ENCODE measurements around the gene PNPLA4.

PNPLA4 gene

DNA sequence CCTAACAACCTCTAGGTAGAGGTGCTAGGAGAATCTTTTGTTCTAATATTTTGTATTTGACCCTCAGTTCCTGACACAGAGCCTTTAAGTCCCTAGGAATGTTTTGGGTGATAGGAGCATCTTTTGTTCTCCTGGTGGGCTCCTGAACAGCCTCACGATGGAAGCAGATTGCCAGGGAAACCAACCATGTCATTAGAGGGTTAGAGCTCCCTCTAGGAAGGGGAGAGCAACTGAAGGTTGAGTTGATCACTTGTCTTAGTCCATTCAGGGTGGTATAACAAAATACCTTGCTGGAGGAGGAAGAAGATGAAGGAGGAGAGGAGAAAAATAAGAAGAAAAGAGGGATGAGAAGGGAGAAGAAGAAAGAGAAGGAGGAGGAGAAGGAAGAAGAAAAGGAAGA is 75.0 kb downstream of the PNPLA4 start:
- CTCF ChIA-PET = interaction anchor here (1.2 kb wide), 1 partner anchor 52 kb away, joined by 6 read pairs; no protein-coding TSS in a partner anchor
- no peaks in the 10 kb centered on the region for H3K9me3 ChIP-seq (ENCODE audit: control insufficient read depth, insufficient read depth, low read depth, low read length)
- POLR2A ChIA-PET = no interaction called here
- no peak overlapping the region for H3K27ac ChIP-seq (ENCODE audit: extremely low read depth, low read depth, low read length)
- TF ChIP-seq, protein P1, sequence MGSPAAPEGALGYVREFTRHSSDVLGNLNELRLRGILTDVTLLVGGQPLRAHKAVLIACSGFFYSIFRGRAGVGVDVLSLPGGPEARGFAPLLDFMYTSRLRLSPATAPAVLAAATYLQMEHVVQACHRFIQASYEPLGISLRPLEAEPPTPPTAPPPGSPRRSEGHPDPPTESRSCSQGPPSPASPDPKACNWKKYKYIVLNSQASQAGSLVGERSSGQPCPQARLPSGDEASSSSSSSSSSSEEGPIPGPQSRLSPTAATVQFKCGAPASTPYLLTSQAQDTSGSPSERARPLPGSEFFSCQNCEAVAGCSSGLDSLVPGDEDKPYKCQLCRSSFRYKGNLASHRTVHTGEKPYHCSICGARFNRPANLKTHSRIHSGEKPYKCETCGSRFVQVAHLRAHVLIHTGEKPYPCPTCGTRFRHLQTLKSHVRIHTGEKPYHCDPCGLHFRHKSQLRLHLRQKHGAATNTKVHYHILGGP (tag by site-specific recombination; IDR thresholded peaks at IDR 0.05) = no peak
- TF ChIP-seq ZBTB7A (tag by site-specific recombination; IDR thresholded peaks at IDR 0.05; ENCODE audit: low read depth) (no peak), ZNF132 (tag by site-specific recombination; IDR thresholded peaks at IDR 0.05; ENCODE audit: borderline replicate concordance) (no peak), ZNF19 (tag by site-specific recombination; IDR thresholded peaks at IDR 0.05; ENCODE audit: low read depth) (no peak), ZNF174 (tag by site-specific recombination; IDR thresholded peaks at IDR 0.05) (no peak), ZNF600 (tag by site-specific recombination; IDR thresholded peaks at IDR 0.05) (no peak), MYNN (tag by site-specific recombination; IDR thresholded peaks at IDR 0.05; ENCODE audit: borderline replicate concordance) (no peak), SCRT2 (tag by site-specific recombination; IDR thresholded peaks at IDR 0.05) (no peak), YY2 (tag by site-specific recombination; IDR thresholded peaks at IDR 0.05) (no peak), RBAK (tag by site-specific recombination; IDR thresholded peaks at IDR 0.05) (no peak), WT1 (tag by site-specific recombination; IDR thresholded peaks at IDR 0.05) (no peak), ZNF366 (tag by site-specific recombination; conservative IDR thresholded peaks at IDR 0.05) (no peak), ZNF133 (tag by site-specific recombination; IDR thresholded peaks at IDR 0.05) (no peak), ZNF768 (tag by site-specific recombination; IDR thresholded peaks at IDR 0.05) (no peak), ZFP3 (tag by site-specific recombination; IDR thresholded peaks at IDR 0.05; ENCODE audit: low read depth) (no peak), MZF1 (tag by site-specific recombination; IDR thresholded peaks at IDR 0.05; ENCODE audit: borderline replicate concordance) (no peak), ZNF202 (tag by site-specific recombination; IDR thresholded peaks at IDR 0.05; ENCODE audit: borderline replicate concordance) (no peak), ZNF112 (tag by site-specific recombination; IDR thresholded peaks at IDR 0.05) (no peak)
- H3K36me3 ChIP-seq (ENCODE audit: control insufficient read depth in 2 of 2, insufficient read depth in 1 of 2, low read length in 2 of 2) = no peaks in the 10 kb centered on the region
- no peak overlapping the region for H3K4me3 ChIP-seq (ENCODE audit: low read depth, low read length)
- no peaks in the 10 kb centered on the region for H3K4me1 ChIP-seq (ENCODE audit: control insufficient read depth, insufficient read depth, low read length)
